Stimulated activated CD8-positive, alpha-beta memory T cell treated with anti-CD3 and anti-CD28 coated beads, Interleukin-7, amount 100 ng/mL, for 24 hours (primary cell): ENCODE results near the gene KTN1.
A peak's percentile ranks its signal among the peaks of the same experiment; 100 is the strongest.

ENCODE experiments used
- DNase-seq: peaks from one replicate; pipeline ENCODE4 v3.0.0-alpha.2; 2020; ENCODE audit warnings: low read depth

KTN1 gene

DNA sequence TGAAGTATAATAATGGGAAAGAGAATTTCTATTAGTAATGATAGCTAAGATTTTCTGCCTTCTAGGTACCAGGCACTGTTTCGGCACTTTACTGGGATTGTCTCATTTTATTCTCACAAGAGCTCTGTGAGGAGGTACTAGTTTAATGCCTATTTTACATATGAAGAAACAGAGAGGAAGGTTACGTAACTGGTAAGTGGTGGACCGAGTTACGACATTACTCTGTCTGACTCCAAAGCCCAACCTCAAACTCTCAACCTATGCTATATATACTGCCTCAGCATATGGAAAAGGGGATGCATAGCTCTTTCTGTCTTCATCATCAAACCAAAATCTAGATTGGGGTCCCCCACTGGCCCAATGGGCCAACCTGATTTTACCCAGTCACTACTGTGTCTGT is 133.5 kb downstream of the KTN1 start:
- DNase-seq = no peak

GRCh38 chr14:55715889-55716288 is 135.9 kb downstream of the KTN1 start:
- DNase-seq = no peak

DNA sequence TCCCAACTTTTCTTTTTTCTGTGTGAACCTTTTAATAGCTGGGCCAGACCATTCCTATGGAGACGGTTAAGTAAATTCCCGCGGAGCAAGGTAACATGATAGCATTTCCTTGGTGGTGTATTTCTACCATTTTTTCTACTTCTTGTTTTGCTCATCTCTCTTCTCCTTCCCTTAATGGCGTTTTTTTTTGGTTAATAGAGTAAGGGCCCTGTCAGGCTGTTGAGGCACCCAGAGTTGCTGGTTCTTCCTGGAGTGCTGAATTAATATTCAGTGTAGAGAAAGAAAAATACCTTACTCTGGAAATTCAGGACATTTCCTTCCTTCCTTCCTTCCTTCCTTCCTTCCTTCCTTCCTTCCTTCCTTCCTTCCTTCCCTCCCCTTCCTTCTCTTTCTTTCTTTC is 137.6 kb downstream of the KTN1 start:
- DNase-seq = no peak

GRCh38 chr14:55718551-55718950 is 138.5 kb downstream of the KTN1 start:
- DNase-seq = no peak

- DNase-seq = no peak
Observed at GRCh38 chr14:55720796-55721195, 140.8 kb downstream of the KTN1 start.

DNA sequence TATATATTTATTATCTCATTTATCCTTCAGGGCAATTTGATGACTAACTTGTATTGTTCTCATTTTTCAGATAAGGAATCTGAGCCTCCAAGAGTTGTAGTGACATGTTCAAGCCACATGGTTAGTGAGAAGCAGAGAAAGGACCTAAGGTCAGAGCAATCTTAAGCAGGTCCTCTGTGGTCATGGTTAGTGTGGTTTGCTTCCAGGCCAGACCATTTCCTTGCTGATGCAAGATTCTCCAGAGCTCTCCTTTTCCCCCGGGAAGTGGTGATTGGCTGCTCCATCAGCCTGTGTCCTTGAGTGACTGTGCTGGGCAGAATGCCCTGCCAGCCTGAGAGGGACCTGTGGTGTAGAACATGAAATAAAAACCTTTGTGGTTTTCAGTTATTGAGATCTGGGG is 141.3 kb downstream of the KTN1 start:
- no peak for DNase-seq

GRCh38 chr14:55722054-55722453 is 142.0 kb downstream of the KTN1 start:
- DNase-seq = no peak

DNA sequence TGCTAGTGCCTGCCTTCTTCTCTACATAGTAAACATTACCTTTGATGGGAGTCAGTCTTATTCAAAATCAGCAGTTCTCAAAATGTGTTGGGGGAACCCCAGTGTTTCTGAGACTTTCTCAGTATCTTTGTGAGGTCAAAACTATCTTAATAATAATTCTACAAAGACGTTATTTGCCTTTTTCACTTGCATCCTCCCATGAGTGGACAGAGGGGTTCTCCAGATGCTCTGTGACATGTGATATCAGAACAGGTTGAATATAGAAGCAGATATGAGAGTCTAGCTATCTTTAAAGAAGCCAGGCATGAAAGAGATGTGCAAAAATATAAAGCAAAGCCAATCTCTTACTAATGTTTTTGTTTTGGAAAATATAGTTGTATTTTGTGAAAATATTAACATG is 144.7 kb downstream of the KTN1 start:
- DNase-seq = no peak

DNA sequence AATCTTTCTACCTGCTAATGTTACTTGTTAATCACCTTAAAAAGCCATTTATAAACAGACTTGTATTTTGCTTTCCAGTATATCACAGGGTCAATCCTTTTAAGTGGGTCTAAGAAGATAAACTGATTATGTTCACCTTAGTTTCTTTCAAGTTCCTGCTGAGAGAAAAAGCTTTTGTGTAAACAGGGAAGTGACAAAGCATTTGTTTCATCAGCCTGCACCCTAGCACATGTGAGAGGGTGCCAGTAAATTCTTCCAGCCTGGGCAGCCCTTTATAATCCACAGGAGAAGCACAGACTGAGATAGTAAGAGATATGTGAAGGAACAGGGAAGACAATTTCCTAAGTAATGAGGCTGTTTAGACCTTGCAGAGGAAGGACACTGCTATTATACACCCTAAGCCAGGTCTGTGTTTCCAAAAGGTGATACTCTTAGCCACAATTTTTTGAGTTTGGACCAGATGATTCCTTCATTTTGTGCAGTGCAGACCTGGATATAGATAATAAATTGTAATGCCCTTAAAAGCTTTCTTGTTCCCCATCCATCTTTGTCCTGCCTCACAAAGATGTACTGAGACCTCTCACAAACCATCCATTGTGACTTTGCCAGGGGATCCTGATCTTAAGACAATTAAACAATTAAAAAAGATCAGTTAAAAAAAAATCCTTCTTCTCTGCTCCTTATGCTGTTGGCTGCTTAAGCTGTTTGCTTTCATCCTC is 150.7 kb downstream of the KTN1 start:
- no peak for DNase-seq

DNA sequence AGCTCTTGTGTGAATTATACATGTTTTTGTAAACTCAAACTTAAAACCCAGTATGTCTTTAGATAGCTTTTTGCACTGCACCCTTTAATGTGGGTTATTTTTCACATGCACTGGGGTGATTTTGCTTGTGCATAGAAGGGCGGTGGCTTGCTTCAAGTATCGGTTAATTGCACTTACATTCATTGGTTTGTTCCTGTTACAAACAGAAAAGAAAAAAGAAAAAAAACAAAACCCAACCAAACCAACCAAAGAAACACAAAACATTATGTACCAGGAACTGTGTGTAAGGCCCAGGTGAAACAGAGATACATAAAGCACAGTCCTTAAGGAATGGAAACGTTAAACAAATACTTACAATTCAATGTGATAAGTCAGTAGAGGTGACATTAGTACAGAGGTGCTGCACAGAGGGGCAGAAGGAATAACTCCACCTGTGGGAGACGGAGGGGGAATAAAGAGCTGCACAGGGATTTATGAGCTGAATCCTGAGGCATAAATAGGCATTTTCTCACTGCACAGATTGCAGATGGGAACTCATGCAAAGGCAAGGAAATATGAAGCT is 151.4 kb downstream of the KTN1 start:
- DNase-seq = no peak

DNA sequence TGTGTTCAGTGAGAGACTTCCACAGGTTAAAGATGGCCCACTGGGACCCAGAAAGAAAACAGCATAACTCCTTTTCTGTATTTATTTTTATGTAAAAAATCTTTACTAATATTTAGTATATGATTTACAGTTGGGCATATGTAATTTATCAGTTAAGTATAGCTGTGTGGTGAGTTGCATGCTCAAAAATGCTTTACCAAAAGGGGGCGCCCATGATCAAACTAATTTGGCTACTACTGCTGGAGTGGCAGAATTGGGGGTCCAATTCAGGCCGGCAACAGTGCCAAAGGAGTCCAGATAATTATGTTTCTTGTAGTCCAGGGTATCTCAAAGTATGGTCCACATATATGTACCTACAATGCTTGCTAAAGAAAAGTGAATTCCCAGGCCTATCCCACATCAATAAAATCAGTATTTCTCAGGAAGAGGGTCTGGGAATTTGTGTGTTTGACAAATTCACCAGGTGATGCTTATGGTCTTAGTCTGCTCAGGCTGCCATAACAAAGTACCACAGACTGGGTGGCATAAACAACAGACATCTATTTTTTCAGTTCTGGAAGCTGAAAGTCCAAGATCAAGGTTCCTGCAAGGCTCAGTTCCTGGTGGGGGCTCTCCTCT is 152.0 kb downstream of the KTN1 start:
- DNase-seq = peak; percentile 8

GRCh38 chr14:55733599-55733998 is 153.6 kb downstream of the KTN1 start:
- no peak for DNase-seq
